ENCODE measurements around the gene PCDHA1. TPM values are rescaled to one million over a fixed set of nuclear protein-coding genes. Genes with fewer than 3 reads are reported as not detected.

Gene PCDHA1
- total and polyA plus RNA-seq, 2 experiments from 2014 or later, result 0.81 to 1.6 TPM

DNA sequence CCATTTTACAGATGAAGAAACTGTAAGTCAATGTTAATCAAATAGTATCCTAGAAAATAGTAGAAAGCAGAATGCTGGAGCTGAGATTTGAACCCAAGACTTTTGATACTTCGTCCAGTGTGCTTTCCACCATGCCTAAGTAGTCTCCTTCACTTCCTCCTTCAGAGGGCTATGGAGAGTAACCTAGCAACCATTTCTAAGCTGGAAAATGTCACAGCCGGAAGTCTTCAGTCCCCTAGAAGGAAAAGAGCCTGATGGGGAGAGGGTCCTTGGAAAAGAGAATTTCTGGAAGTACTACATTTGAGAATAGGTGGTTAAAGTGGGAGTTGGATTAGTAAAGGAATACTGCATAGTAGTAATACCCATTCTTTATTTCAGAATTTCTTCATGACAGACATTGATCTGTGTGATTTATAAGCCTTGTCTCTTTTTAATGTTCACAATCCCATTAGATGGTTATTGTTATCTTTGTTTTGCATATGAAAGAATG is 213.0 kb downstream of the PCDHA1 start:
- H3K4me1 Mint-ChIP-seq, result peaks cover 48% of the 10 kb centered on the region
- no peak overlapping the region for H3K4me3 Mint-ChIP-seq
- peak overlapping the region; percentile 84; the same call in 1 of the 2 replicates for H3K27ac Mint-ChIP-seq
- H3K27me3 Mint-ChIP-seq (ENCODE audit: insufficient read depth, low read depth, poor library complexity), result peaks cover 6% of the 10 kb centered on the region
- H3F3A ChIP-seq (replicated peaks; ENCODE audit: low read depth), result no peaks in the 10 kb centered on the region; the same call in 1 of the 2 replicates
- ATAC-seq, result no peak
- no peaks in the 10 kb centered on the region for H3K79me2 ChIP-seq (replicated peaks; ENCODE audit: insufficient read depth)
- H4K20me1 ChIP-seq (replicated peaks; ENCODE audit: insufficient read depth), result no peaks in the 10 kb centered on the region
- TF ChIP-seq, protein P1, sequence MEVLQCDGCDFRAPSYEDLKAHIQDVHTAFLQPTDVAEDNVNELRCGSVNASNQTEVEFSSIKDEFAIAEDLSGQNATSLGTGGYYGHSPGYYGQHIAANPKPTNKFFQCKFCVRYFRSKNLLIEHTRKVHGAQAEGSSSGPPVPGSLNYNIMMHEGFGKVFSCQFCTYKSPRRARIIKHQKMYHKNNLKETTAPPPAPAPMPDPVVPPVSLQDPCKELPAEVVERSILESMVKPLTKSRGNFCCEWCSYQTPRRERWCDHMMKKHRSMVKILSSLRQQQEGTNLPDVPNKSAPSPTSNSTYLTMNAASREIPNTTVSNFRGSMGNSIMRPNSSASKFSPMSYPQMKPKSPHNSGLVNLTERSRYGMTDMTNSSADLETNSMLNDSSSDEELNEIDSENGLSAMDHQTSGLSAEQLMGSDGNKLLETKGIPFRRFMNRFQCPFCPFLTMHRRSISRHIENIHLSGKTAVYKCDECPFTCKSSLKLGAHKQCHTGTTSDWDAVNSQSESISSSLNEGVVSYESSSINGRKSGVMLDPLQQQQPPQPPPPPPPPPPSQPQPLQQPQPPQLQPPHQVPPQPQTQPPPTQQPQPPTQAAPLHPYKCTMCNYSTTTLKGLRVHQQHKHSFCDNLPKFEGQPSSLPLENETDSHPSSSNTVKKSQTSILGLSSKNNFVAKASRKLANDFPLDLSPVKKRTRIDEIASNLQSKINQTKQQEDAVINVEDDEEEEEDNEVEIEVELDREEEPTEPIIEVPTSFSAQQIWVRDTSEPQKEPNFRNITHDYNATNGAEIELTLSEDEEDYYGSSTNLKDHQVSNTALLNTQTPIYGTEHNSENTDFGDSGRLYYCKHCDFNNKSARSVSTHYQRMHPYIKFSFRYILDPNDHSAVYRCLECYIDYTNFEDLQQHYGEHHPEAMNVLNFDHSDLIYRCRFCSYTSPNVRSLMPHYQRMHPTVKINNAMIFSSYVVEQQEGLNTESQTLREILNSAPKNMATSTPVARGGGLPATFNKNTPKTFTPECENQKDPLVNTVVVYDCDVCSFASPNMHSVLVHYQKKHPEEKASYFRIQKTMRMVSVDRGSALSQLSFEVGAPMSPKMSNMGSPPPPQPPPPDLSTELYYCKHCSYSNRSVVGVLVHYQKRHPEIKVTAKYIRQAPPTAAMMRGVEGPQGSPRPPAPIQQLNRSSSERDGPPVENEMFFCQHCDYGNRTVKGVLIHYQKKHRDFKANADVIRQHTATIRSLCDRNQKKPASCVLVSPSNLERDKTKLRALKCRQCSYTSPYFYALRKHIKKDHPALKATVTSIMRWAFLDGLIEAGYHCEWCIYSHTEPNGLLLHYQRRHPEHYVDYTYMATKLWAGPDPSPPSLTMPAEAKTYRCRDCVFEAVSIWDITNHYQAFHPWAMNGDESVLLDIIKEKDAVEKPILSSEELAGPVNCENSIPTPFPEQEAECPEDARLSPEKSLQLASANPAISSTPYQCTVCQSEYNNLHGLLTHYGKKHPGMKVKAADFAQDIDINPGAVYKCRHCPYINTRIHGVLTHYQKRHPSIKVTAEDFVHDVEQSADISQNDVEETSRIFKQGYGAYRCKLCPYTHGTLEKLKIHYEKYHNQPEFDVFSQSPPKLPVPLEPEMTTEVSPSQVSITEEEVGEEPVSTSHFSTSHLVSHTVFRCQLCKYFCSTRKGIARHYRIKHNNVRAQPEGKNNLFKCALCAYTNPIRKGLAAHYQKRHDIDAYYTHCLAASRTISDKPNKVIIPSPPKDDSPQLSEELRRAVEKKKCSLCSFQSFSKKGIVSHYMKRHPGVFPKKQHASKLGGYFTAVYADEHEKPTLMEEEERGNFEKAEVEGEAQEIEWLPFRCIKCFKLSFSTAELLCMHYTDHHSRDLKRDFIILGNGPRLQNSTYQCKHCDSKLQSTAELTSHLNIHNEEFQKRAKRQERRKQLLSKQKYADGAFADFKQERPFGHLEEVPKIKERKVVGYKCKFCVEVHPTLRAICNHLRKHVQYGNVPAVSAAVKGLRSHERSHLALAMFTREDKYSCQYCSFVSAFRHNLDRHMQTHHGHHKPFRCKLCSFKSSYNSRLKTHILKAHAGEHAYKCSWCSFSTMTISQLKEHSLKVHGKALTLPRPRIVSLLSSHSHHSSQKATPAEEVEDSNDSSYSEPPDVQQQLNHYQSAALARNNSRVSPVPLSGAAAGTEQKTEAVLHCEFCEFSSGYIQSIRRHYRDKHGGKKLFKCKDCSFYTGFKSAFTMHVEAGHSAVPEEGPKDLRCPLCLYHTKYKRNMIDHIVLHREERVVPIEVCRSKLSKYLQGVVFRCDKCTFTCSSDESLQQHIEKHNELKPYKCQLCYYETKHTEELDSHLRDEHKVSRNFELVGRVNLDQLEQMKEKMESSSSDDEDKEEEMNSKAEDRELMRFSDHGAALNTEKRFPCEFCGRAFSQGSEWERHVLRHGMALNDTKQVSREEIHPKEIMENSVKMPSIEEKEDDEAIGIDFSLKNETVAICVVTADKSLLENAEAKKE (CRISPR knock-in tag; IDR thresholded peaks at IDR 0.05), result no peak
- TF ChIP-seq CREB1 (CRISPR knock-in tag; IDR thresholded peaks at IDR 0.05; ENCODE audit: low read depth) (no peak), POLR2AphosphoS5 (IDR thresholded peaks at IDR 0.05; ENCODE audit: low read depth) (no peak), ZNF331 (CRISPR knock-in tag; IDR thresholded peaks at IDR 0.05; ENCODE audit: low read depth) (no peak), JUNB (IDR thresholded peaks at IDR 0.05; ENCODE audit: unreplicated experiment) (no peak), EZH2phosphoT487 (IDR thresholded peaks at IDR 0.05; ENCODE audit: unreplicated experiment) (no peak)
- TF ChIP-seq, protein P2, sequence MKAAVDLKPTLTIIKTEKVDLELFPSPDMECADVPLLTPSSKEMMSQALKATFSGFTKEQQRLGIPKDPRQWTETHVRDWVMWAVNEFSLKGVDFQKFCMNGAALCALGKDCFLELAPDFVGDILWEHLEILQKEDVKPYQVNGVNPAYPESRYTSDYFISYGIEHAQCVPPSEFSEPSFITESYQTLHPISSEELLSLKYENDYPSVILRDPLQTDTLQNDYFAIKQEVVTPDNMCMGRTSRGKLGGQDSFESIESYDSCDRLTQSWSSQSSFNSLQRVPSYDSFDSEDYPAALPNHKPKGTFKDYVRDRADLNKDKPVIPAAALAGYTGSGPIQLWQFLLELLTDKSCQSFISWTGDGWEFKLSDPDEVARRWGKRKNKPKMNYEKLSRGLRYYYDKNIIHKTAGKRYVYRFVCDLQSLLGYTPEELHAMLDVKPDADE (IDR thresholded peaks at IDR 0.05), result no peak
- TF ChIP-seq, protein P3, sequence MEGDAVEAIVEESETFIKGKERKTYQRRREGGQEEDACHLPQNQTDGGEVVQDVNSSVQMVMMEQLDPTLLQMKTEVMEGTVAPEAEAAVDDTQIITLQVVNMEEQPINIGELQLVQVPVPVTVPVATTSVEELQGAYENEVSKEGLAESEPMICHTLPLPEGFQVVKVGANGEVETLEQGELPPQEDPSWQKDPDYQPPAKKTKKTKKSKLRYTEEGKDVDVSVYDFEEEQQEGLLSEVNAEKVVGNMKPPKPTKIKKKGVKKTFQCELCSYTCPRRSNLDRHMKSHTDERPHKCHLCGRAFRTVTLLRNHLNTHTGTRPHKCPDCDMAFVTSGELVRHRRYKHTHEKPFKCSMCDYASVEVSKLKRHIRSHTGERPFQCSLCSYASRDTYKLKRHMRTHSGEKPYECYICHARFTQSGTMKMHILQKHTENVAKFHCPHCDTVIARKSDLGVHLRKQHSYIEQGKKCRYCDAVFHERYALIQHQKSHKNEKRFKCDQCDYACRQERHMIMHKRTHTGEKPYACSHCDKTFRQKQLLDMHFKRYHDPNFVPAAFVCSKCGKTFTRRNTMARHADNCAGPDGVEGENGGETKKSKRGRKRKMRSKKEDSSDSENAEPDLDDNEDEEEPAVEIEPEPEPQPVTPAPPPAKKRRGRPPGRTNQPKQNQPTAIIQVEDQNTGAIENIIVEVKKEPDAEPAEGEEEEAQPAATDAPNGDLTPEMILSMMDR (conservative IDR thresholded peaks at IDR 0.05; ENCODE audit: low read depth in 2 of 2), result no peak
- H3K36me3 ChIP-seq (ENCODE audit: insufficient read depth), result no peaks in the 10 kb centered on the region
- no peaks in the 10 kb centered on the region for H3K36me3 Mint-ChIP-seq (ENCODE audit: low read depth)
- H2AFZ ChIP-seq, result no peak overlapping the region
- no peaks in the 10 kb centered on the region for H3K9me3 Mint-ChIP-seq
- peak overlapping the region; percentile 25; the same call in 1 of the 2 replicates for H3K4me2 ChIP-seq
- no peaks in the 10 kb centered on the region for H3K9me2 ChIP-seq (ENCODE audit: insufficient read depth)
- H3K4me3 ChIP-seq, result no peak overlapping the region
- H3K4me1 ChIP-seq (ENCODE audit: insufficient read depth), result peaks cover 39% of the 10 kb centered on the region
- H3K27me3 ChIP-seq (ENCODE audit: insufficient read depth), result no peaks in the 10 kb centered on the region
- H3K27ac ChIP-seq (ENCODE audit: low read depth), result peak overlapping the region; percentile 69
- peak; percentile 69 for DNase-seq (ENCODE audit: low spot score)
